Erythroblast (primary cell): ENCODE measurements around the gene MTHFD1L.
"Not testable (repeated sequence)": the region's sequence is repeated elsewhere in the genome, so short reads cannot be mapped to it uniquely, and the experiment has no call there.

Experiments used
- GATA1 ChIP-seq: IDR thresholded peaks from 2 replicates; pipeline ENCODE4 v1.6.1; 2011; ENCODE audit warnings: low read depth, mild to moderate bottlenecking, control low read depth, low read length, moderate library complexity
- POLR2A ChIP-seq: IDR thresholded peaks from 2 replicates; pipeline ENCODE4 v1.6.1; 2011; ENCODE audit warnings: mild to moderate bottlenecking, low read length

DNA sequence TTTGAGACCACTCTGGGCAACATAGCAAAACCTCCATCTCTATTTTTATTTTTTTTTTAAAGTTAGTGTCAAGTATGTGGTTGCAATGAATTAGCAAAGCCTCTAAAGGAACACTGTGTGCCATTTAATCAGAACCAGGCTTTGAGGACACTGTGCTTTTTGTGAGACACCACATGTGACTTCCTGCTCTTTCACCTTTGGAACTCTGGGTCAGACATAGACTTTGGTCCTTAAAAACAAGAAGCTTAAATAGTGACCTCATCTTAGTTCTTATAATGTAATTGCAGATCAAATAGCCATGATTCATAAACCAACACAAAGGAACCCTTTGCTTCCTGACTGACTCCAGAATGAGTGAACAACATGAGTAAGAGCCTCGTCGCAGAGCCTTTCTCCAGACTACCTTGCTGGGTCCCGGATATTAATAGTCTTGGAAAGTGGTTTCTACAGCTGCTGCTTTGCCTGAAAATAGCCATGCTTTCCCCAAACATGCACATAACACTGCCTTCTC lies 170.8 kb downstream of the MTHFD1L start:
- TF ChIP-seq POLR2A, GATA1: not testable (repeated sequence)
